A673 (cell line): ENCODE data around the gene PHF21B. TPM values are rescaled to one million over a fixed set of nuclear protein-coding genes. Genes with fewer than 3 reads are reported as not detected.

ENCODE experiments used
- BruUV-seq: library from RNA; stranded (reverse); fragments of 400-500 nt; replicated peaks from 2 replicates; lab custom pipeline; 2021; lab: Mats Ljungman, UMichigan
- CTCF ChIA-PET: fragments of 300-600 bp; sonication (Branson Sonifier 250); formaldehyde crosslinking; loops from one replicate; lab custom pipeline; 2022; ENCODE audit warnings: antibody characterized with exemption; lab: Charles Lee
- POLR2A ChIA-PET: fragments of 300-600 bp; sonication (Branson Sonifier 250); formaldehyde crosslinking; loops from one replicate; lab custom pipeline; 2022; ENCODE audit warnings: antibody characterized with exemption; ENCODE audit not compliant: low non-redundant PET; lab: Charles Lee
- DNase-seq: peaks from one replicate; pipeline ENCODE4 v3.0.0-alpha.2; 2015; ENCODE audit warnings: low spot score
- H3K27ac ChIP-seq: fragments of 200-600 bp; sonication (generic); 2 replicates; pipeline ENCODE4 v1.5.1; 2016; ENCODE audit warnings: mixed run types, low read depth, mild to moderate bottlenecking, mixed read lengths, antibody characterized with exemption, low read length; ENCODE audit not compliant: poor library complexity, severe bottlenecking
- H3K27me3 ChIP-seq: fragments of 200-600 bp; sonication (generic); replicated peaks from 2 replicates; pipeline ENCODE4 v1.6.1; 2017; ENCODE audit warnings: mixed run types, low read depth, mild to moderate bottlenecking, mixed read lengths, antibody characterized with exemption, low read length; ENCODE audit not compliant: insufficient read depth, poor library complexity
- H3K36me3 ChIP-seq: fragments of 200-600 bp; sonication (generic); 2 replicates; pipeline ENCODE4 v1.6.1; 2016; ENCODE audit warnings: mixed run types, mild to moderate bottlenecking, mixed read lengths, antibody characterized with exemption, low read length; ENCODE audit not compliant: insufficient read depth, poor library complexity, severe bottlenecking
- H3K4me1 ChIP-seq: fragments of 200-600 bp; sonication (generic); 2 replicates; pipeline ENCODE4 v1.6.1; 2017; ENCODE audit warnings: mixed run types, mild to moderate bottlenecking, mixed read lengths, antibody characterized with exemption, low read length; ENCODE audit not compliant: insufficient read depth, poor library complexity, severe bottlenecking
- H3K4me3 ChIP-seq: fragments of 200-600 bp; sonication (generic); 2 replicates; pipeline ENCODE4 v1.5.1; 2016; ENCODE audit warnings: low read depth, mixed run types, mild to moderate bottlenecking, mixed read lengths, low read length; ENCODE audit not compliant: poor library complexity, severe bottlenecking
- H3K9me3 ChIP-seq: fragments of 200-600 bp; sonication (generic); 2 replicates; pipeline ENCODE4 v1.6.1; 2016; ENCODE audit warnings: mixed run types, low read depth, mild to moderate bottlenecking, mixed read lengths, antibody characterized with exemption, low read length; ENCODE audit not compliant: poor library complexity, severe bottlenecking
- EZH2 ChIP-seq: fragments of 200-600 bp; sonication (generic); IDR thresholded peaks from 2 replicates; pipeline ENCODE4 v1.6.1; 2017; ENCODE audit warnings: borderline replicate concordance, low read depth, mild to moderate bottlenecking, mixed read lengths, antibody characterized with exemption, low read length; ENCODE audit not compliant: poor library complexity, severe bottlenecking
- intact Hi-C: fragments of 100-400 bp; cut with micrococcal nuclease; formaldehyde crosslinking; loops from one replicate; pipeline ENCODE4 v1.10.0; 2022; ENCODE audit not compliant: unreplicated experiment
- total RNA-seq: library from RNA; stranded (reverse); gene quantifications from 2 replicates; pipeline ENCODE4 v1.2.3, GENCODE V29; 2021
- TF ChIP-seq, protein P1 (sequence below): fragments of 300-800, 200-600 bp; sonication (generic); conservative IDR thresholded peaks from 2 replicates; pipeline ENCODE4 v1.5.1; 2017; ENCODE audit warnings: low read depth, mild to moderate bottlenecking, antibody characterized with exemption, low read length, moderate library complexity, mixed read lengths

The PHF21B gene
- total RNA-seq, 1 experiment from 2014 or later = 13.2 TPM

GRCh38 chr22:45026511-45026910 is 16.7 kb upstream of the PHF21B start:
- H3K9me3 ChIP-seq = no peaks in the 10 kb centered on the region
- H3K27ac ChIP-seq = no peak overlapping the region
- H3K4me1 ChIP-seq = no peaks in the 10 kb centered on the region
- H3K36me3 ChIP-seq = no peaks in the 10 kb centered on the region
- BruUV-seq = no TSS peak
- no peak overlapping the region for H3K4me3 ChIP-seq
- no peak for DNase-seq
- POLR2A ChIA-PET = no interaction called here
- intact Hi-C loops = no loop called here
- TF ChIP-seq, protein P1, sequence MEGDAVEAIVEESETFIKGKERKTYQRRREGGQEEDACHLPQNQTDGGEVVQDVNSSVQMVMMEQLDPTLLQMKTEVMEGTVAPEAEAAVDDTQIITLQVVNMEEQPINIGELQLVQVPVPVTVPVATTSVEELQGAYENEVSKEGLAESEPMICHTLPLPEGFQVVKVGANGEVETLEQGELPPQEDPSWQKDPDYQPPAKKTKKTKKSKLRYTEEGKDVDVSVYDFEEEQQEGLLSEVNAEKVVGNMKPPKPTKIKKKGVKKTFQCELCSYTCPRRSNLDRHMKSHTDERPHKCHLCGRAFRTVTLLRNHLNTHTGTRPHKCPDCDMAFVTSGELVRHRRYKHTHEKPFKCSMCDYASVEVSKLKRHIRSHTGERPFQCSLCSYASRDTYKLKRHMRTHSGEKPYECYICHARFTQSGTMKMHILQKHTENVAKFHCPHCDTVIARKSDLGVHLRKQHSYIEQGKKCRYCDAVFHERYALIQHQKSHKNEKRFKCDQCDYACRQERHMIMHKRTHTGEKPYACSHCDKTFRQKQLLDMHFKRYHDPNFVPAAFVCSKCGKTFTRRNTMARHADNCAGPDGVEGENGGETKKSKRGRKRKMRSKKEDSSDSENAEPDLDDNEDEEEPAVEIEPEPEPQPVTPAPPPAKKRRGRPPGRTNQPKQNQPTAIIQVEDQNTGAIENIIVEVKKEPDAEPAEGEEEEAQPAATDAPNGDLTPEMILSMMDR = no peak
- no peak for TF ChIP-seq EZH2
- CTCF ChIA-PET = interaction anchor here (0.6 kb wide), 1 partner anchor 152 kb away, joined by 3 read pairs; no protein-coding TSS in a partner anchor
- peaks cover 21% of the 10 kb centered on the region for H3K27me3 ChIP-seq

DNA sequence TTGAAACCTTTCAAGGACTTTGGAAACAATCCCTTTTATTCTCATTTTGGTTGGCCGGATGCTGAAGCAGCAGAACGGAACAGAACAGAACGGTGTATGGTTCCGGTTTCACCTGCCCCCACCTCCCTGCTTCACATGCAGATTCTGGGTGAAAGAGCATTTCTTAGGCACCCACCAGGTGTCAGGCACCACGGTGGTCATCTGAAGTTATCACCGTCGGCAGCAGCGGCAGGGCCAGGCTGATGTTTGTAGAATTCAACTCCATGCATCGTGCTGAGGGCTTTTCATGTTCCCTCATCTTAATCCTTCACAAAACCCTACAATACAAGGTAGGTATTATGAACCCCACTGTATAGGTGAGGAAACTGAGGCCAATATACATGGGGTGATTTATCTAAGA is 13.6 kb upstream of the PHF21B start:
- no peak for DNase-seq
- CTCF ChIA-PET = no interaction called here
- no peak for TF ChIP-seq EZH2
- TF ChIP-seq, protein P1 = no peak
- Histone ChIP-seq H3K36me3 (no peaks in the 10 kb centered on the region), H3K4me3 (no peak overlapping the region), H3K9me3 (no peaks in the 10 kb centered on the region), H3K4me1 (no peaks in the 10 kb centered on the region), H3K27me3 (peaks cover 15% of the 10 kb centered on the region), H3K27ac (no peak overlapping the region)
- BruUV-seq = no TSS peak
- intact Hi-C loops = no loop called here
- POLR2A ChIA-PET = no interaction called here

DNA sequence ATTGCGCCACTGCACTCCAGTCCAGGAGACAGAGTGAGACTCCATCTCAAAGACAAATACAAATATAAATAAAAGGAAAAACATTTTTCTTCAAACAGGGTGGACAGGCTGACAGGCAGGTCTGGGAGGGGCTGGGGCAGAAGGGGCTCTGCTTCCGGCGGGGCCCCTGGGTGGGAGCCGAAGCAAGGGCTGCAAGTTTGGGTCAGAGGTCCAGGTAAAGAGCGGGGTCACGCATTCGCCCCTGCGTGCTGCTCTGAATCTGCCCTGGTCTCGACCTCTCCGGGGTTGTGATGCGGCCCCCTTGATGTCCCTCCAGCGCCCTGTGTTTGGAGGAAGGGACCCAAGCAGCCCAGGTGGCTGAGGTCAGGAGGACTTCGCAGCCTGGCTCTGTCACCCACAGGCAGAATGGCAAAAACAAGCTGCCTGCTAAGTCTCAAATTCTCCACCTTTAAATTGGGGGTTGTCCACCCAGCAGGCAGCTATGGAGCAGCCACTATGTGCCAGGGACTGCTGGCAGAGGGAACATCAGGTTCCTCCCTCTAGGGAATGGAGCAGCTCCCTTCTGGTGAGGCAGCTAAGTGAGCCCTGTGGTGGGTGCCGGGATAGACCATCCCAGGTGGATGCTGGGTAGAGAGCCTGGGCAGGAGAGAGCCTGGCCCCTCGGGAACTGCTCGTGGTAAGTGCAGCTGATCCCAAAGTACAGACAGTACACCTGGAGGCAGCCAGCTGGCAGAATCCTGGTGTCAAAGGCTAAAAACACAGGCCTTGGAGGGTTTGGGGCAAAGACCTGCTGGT is 10.3 kb upstream of the PHF21B start:
- no TSS peak for BruUV-seq
- intact Hi-C loops = no loop called here
- no peaks in the 10 kb centered on the region for H3K4me1 ChIP-seq
- no peaks in the 10 kb centered on the region for H3K36me3 ChIP-seq
- no peak for TF ChIP-seq EZH2
- TF ChIP-seq, protein P1 = no peak
- DNase-seq = no peak
- no peak overlapping the region for H3K4me3 ChIP-seq
- peaks cover 15% of the 10 kb centered on the region for H3K27me3 ChIP-seq
- H3K9me3 ChIP-seq = no peaks in the 10 kb centered on the region
- ChIA-PET POLR2A (no interaction called here), CTCF (interaction anchor here (0.6 kb wide), 1 partner anchor 350 kb away, joined by 5 read pairs; no protein-coding TSS in a partner anchor)
- H3K27ac ChIP-seq = no peak overlapping the region
